Neural crest cell (in vitro differentiated cells): Measurements from ENCODE around the gene KIAA1958. TPM values are rescaled to one million over a fixed set of nuclear protein-coding genes. Genes with fewer than 3 reads are reported as not detected.

Experiments used
- DNase-seq: peaks from one replicate; pipeline ENCODE4 v3.0.0; 2021; ENCODE audit warnings: low read depth, mixed read lengths, low spot score
- H3K27ac Mint-ChIP-seq: one replicate; pipeline ENCODE4 v1.8.0; 2021; ENCODE audit warnings: mild to moderate bottlenecking, mixed read lengths; ENCODE audit not compliant: unreplicated experiment
- H3K27me3 Mint-ChIP-seq: 2 replicates; pipeline ENCODE4 v1.8.0; 2021; ENCODE audit warnings: low read depth, mild to moderate bottlenecking, mixed read lengths
- H3K36me3 Mint-ChIP-seq: 2 replicates; pipeline ENCODE4 v1.8.0; 2021; ENCODE audit warnings: low read depth, mild to moderate bottlenecking, mixed read lengths
- H3K4me1 Mint-ChIP-seq: 2 replicates; pipeline ENCODE4 v1.8.0; 2021; ENCODE audit warnings: mixed read lengths
- H3K4me3 Mint-ChIP-seq: one replicate; pipeline ENCODE4 v1.8.0; 2021; ENCODE audit warnings: mild to moderate bottlenecking, mixed read lengths
- H3K9me3 Mint-ChIP-seq: 2 replicates; pipeline ENCODE4 v1.8.0; 2021; ENCODE audit warnings: mixed read lengths
- CTCF ChIP-seq: fragments of 200-600 bp; sonication (generic); conservative IDR thresholded peaks from 2 replicates; pipeline ENCODE4 v1.5.0; 2021; ENCODE audit warnings: antibody characterized with exemption, mild to moderate bottlenecking
- total RNA-seq: library from RNA; stranded (reverse); gene quantifications from 2 replicates; pipeline ENCODE4 v1.2.1, GENCODE V29; 2021

Gene KIAA1958
- total RNA-seq, 1 donor from 2014 or later = 46.7 TPM

DNA sequence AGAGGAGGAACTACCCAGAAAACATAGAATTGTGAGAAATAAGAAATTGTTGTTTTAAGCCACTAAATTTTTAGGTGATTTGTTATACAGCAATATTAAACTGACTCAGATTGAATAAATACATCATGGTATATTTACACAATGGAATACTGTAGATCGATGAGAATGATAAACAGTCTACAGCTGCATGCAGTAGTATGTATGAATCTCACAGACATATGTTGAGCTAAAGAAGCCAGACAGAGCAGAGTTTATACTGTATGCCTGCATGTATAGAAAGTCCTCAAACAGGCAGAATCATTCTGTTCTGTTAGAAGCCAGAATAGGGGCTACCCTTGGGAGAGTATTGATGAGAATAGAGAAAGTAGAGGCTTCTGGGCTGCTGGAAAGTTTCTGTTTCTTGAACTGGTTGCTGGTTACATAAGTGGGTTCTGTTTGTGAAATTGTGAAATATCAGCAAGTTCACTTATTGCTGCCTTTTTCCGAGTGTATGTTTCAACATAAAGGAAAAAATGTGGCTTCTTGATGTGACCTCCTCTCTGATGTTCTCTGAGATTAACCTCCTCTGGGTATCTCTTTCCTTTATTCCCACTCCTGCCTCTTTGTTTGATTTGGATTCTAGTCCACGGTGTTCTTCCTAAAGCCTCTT, 9.6 kb downstream of the KIAA1958 start:
- DNase-seq = no peak
- H3K4me1 Mint-ChIP-seq = peaks cover 23% of the 10 kb centered on the region
- no peak for TF ChIP-seq CTCF
- peaks cover 11% of the 10 kb centered on the region for H3K9me3 Mint-ChIP-seq
- H3K4me3 Mint-ChIP-seq = no peak overlapping the region
- H3K27me3 Mint-ChIP-seq = no peaks in the 10 kb centered on the region
- peaks cover 51% of the 10 kb centered on the region for H3K36me3 Mint-ChIP-seq
- H3K27ac Mint-ChIP-seq = peak overlapping the region; percentile 48

GRCh38 chr9:112500842-112501241, 14.2 kb downstream of the KIAA1958 start:
- no peak overlapping the region for H3K27ac Mint-ChIP-seq
- no peak overlapping the region for H3K4me3 Mint-ChIP-seq
- H3K36me3 Mint-ChIP-seq = peaks cover 21% of the 10 kb centered on the region
- DNase-seq = no peak
- H3K9me3 Mint-ChIP-seq = peaks cover 3% of the 10 kb centered on the region
- no peak for TF ChIP-seq CTCF
- H3K4me1 Mint-ChIP-seq = peaks cover 16% of the 10 kb centered on the region
- H3K27me3 Mint-ChIP-seq = no peaks in the 10 kb centered on the region

DNA sequence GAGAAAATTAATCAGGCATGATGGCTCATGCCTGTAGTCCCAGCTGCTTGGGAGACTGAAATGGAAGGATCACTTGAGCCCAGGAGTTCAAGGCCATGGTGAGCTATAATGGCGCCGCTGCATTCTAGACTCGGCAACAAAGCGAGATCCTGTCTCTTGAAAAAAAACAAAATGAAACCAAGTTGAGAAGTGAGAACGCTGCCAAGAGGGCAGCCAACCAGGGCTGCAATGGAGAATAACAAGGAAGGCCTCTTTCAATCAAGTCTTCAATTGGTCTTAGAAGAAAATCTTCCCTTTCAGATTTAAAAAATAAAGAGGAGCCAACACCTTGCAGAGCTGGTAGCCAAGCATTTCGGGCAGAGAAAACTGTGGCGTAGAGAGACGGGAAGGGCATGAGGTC, 14.7 kb downstream of the KIAA1958 start:
- H3K27me3 Mint-ChIP-seq = no peaks in the 10 kb centered on the region
- H3K9me3 Mint-ChIP-seq = peaks cover 3% of the 10 kb centered on the region

DNA sequence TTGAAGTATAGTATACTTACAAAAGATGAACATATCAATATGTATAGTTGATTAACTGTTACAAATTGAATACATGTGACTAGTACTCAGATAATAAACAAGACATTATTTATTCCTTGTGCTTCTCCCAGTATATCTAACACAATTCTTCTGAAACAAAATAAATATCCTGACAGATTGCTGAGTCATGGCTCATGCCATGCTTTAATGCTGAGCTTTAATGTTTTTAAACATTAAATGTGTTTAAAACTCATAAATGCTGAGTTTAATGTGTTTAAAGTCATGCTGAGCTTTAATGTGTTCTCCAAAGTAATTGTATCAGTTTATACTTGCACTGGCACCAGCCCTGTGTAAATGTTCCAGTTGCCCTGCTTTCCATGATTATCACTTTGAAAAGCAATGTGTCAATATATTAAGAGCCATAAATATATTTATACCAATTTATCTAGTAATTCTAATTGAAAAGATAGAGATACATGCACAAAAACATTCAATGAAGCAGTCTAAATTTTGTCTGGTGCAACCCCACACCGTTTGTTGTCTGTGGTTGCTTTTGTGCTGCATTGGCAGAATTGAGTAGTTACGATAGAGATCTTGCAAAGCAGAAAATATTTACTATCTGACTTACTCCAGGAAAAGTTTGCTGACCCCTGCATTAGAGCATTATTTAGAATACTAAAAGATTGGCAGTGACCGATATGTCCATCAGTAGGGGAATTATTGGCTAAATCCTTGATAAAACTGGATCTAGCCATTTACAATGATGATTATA, 15.7 kb downstream of the KIAA1958 start:
- Mint-ChIP-seq H3K27ac (no peak overlapping the region), H3K4me1 (peaks cover 5% of the 10 kb centered on the region), H3K27me3 (no peaks in the 10 kb centered on the region), H3K4me3 (no peak overlapping the region), H3K36me3 (peaks cover 18% of the 10 kb centered on the region), H3K9me3 (peaks cover 3% of the 10 kb centered on the region)
- no peak for TF ChIP-seq CTCF
- no peak for DNase-seq

More for the DNA sequence above, 14.7 kb downstream of the KIAA1958 start:
- no peak for TF ChIP-seq CTCF
- DNase-seq = no peak
- H3K4me3 Mint-ChIP-seq = no peak overlapping the region
- peaks cover 20% of the 10 kb centered on the region for H3K36me3 Mint-ChIP-seq
- H3K27ac Mint-ChIP-seq = no peak overlapping the region
- peaks cover 12% of the 10 kb centered on the region for H3K4me1 Mint-ChIP-seq

DNA sequence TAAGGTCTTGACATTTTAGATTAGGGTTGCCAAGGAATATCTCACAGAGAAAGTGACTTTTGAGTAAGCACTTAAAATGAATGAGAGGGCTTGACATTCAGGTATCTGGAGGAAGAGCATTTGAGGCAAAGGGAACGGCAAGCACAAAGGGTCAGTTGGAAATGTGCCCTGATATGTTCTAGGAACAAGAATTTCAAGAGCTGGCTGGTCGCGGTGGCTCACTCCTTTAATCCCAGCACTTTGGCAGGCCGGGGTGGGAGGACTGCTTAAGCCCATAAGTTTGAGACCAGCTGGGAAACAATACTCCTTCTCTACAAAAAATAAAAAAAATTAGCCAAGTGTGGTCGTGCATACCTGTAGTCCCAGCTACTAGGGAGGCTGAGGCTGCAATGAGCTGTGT, 16.5 kb downstream of the KIAA1958 start:
- H3K36me3 Mint-ChIP-seq = peaks cover 13% of the 10 kb centered on the region
- peaks cover 7% of the 10 kb centered on the region for H3K4me1 Mint-ChIP-seq
- no peaks in the 10 kb centered on the region for H3K27me3 Mint-ChIP-seq
- no peak for DNase-seq
- H3K9me3 Mint-ChIP-seq = peaks cover 3% of the 10 kb centered on the region
- no peak overlapping the region for H3K4me3 Mint-ChIP-seq
- no peak for TF ChIP-seq CTCF
- no peak overlapping the region for H3K27ac Mint-ChIP-seq
